T follicular helper cell (primary cell): ENCODE results near the gene PUM1.
A peak's percentile ranks its signal among the peaks of the same experiment; 100 is the strongest.

Experiments used
- DNase-seq: peaks from one replicate; pipeline ENCODE4 v3.0.0-alpha.2; 2020; ENCODE audit warnings: low read depth

The PUM1 gene

DNA sequence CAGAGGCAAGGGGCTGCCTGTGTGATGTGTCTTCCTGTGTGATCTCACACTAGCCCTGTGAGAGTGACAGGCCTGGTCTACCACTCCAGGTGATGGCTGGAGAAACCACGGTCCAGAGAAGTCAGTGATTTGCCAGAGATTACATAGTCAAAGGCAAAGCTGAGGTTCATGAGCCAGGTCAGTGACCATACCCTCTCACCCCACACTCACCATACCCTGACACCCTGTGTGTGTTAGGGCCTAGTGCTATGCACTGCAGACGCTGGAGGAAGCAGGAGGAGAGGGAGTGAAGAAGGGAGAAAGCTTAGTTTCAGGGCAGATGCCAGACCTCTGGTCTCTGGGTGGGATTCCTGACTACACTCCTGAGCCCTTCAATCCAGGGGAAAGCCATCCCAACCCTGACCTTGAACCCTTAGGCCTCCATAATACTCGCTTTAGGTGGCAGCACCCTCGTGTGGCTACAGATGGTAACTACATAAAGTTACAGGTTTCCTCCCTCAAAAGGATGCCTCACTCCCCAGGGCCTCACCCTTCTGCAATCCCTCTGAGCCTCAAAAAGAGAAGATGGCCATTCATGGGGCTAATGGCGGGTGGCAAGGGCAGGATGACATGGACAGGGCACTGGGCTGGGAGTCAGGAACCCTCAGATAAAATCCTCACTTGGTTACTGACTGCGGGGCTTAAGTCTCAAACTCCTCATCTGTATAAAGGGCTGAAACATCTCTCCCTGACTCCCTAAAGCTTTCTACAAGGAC, 136.2 kb downstream of the PUM1 start:
- DNase-seq: peak; percentile 22

DNA sequence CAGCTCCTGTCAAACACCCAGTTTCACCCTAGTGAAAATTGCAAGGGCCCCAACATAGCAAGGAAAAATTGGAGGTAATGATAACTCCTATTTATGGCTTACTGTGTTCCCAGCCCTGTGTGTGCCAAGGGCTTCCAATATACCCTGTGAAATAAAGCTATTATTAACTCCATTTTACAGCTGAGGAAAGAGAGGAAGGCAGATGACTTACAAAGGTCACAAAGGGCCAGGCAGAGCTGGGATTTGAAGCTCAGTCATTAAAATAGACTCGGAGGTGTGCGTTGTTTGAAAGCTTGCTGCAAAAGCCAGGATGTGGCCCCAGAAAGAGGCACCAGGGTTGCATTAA, 136.8 kb downstream of the PUM1 start:
- DNase-seq: no peak

GRCh38 chr1:30928171-30928570, 137.3 kb downstream of the PUM1 start:
- no peak for DNase-seq

DNA sequence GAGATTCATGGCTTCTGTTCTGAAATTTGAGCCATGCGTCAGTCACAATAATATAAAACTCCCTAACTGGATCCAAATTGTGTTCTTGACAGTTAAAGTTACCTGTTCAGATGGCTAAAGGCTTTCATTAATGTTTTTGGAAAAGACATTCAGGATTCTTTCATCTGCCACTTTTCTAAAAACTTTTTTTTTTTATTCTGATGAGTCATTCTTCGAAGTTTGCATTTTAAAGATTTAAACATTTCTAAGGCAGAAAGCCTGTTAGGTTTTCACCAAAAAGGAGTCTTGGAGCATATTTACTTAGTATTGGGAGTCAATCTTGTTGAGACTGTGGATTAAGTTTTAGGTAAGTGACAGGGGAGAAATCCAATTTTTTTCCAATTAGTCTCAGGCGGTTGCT, 138.1 kb downstream of the PUM1 start:
- DNase-seq: no peak

DNA sequence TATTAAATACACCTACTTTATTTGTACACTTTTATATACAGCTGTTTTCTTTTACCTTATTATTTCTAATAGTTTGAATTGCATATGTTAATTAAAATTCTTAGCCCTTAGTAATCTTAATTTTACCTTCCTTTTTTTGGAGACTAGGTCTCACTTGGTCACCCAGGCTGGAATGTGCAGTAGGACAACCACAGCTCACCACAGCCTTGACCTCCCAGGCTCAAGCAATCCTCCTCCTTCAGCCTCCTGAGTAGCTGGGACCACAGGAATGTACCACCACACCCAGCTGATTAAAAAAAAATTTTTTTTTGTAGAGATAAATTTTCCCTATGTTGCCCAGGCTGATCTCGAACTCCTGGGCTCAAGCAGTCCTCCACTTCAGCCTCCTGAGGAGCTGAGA, 141.9 kb downstream of the PUM1 start:
- DNase-seq: no peak

GRCh38 chr1:30920827-30921226, 144.7 kb downstream of the PUM1 start:
- DNase-seq: no peak

DNA sequence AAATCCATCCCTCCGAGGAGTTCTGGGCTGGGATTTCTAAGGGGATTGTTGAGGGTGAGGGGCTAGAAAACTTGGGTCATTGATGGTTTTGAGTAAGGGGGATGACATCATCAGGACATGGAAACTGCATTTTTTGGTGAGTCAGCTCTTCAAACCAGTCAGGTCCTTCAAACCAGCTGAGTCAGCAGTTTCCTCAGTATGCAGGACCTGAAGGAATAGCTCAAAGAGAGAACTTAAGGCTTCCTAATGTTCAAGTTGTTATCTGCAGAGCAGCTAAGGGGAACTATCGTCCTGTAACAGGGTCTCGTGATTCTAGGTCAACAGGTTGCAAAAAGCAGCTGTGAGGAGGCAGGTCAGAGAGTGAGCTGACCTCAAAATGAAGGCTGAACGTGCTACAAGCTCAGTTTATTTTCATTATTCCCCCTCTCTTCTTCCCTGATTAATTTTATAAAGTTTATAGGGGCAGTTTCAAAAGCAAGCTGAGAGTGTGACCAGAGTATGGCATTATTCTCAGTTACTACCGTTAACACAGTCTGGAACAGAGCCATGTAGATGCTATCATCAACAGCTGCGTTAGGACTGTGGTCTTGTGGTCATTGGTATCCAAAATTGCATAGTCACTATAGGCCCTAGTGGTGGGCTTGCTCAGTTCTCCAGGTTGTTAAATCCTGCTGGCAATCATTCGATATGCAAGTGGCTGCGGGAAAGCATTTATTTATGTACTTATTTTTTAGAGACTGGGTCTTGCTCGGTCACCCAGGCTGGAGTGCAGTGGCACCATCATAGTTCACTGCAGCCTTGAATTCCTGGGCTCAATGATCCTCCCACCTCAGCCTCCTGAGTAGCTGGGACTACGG, 146.3 kb downstream of the PUM1 start:
- DNase-seq: no peak

- DNase-seq: no peak
Observed at GRCh38 chr1:30916296-30916695, 149.2 kb downstream of the PUM1 start.

DNA sequence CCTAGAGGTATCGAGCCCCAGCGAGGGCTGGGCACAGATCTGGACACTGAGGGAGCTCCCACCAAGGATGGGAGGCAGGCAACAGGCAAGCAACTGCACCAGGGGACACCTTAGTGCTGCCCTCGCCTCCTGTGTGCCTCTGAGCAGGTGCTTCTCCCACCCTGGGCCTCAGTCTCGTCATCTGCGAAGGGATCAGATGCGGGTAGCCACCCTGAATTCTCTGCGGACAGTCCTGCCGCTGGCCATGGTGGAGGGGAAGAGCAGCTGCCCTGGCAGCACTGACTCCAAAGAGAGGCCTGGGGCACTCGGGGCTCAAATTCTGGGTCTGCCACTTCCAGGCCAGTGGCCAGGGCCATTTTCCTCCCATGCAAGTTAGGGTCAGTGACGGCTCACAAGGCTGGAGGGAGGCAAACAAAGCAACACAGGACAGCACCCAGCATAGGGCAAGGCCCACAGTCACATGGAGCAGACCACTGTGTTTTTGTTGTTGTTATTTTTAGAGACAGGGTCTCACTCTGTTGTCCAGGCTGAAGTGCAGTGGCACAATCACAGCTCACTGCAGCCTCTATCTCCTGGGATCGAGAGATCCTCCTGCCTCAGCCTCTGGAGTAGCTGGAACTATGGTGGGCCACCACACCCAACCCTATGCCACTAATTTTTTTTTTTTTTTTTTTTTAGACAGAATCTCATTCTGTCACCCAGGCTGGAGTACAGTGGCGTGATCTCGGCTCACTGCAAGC, 149.9 kb downstream of the PUM1 start:
- DNase-seq: no peak

DNA sequence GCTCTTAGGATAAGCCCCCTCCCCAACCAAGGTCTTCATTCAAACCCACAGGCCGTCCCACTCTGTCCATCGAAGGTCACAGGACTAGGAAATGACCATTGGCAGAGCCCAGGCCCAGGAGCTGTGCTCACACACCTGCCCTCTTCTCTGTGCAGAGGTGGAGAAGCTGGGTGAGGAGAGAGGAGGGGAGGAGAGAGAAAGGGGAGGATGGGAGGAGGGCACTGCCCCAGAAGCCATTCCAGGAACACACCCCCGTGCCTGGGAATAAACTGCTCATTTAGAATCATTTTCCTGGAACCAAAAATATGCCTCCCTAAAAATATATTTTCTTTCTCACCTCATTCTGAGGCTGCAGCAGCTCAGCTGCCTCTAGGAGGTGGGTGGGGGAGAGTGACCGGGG, 150.6 kb downstream of the PUM1 start:
- no peak for DNase-seq

DNA sequence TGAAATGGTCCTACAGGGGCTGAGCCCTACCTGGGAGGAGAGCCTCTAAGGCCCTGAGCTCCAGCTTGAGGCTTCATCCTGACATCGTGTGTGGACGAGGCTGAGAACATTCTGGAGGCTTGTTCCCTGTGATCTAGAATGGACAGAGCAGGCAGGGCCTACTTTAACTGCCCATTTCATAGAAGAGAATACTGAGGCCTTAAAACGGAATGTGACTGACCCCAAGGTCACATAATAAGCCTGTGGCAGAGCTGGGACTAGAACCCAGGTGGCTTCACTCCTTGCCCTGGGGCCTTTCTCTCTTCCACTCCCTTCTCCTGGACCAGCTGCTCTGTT, 151.0 kb downstream of the PUM1 start:
- no peak for DNase-seq

GRCh38 chr1:30912913-30913652, 152.4 kb downstream of the PUM1 start:
- DNase-seq: no peak

GRCh38 chr1:30912224-30912623, 153.3 kb downstream of the PUM1 start:
- DNase-seq: no peak

DNA sequence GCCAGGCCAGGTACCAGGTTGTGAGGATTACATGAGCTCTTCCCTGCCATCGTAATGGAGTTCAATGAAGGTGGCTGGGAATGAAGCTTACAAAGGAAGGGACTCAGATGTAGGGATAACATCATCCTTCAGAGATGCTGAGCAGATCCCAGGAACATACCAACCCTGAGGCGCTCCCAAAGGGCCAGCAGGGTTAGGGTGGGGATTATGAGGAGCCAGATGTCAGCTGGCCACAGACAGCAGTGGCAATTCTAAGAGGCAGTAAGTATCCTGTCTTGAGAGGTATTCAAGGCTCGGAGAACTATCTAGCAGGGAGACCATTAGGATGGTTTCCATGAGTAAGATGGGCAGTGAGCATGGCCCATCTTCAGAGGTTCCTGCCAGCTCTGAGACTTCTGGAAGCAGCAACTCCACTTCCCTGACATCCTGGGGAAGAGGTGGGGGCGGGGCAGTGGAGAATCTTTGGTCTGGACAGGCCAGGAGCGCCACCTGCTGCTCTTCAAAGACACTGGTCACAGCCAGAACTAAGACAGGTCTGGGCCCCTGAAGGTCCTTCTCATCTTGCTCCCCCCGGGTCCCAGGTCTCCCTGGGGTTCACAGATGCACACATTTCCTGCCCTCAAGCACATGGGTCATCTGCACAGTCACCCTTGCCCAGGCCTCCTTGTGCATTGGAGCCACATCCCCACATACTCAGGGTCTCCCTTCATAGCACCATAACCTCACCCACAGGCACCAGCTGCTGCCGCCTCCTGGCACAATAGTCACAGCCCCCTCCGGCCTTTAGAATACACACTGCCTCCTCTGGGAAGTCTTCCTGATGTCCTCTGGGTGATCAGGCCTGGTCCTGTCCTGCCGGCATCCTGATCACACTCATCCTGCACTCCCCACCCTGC, 154.2 kb downstream of the PUM1 start:
- DNase-seq: peak; percentile 11

GRCh38 chr1:30909365-30910068, 156.0 kb downstream of the PUM1 start:
- DNase-seq: no peak

- DNase-seq: no peak
Observed at GRCh38 chr1:30908696-30909364, 156.7 kb downstream of the PUM1 start, which contains the start of gene SDC3. SDC3 (minus strand) TSS chr1:30908758; CDS start chr1:30908586, 172 bp downstream.

DNA sequence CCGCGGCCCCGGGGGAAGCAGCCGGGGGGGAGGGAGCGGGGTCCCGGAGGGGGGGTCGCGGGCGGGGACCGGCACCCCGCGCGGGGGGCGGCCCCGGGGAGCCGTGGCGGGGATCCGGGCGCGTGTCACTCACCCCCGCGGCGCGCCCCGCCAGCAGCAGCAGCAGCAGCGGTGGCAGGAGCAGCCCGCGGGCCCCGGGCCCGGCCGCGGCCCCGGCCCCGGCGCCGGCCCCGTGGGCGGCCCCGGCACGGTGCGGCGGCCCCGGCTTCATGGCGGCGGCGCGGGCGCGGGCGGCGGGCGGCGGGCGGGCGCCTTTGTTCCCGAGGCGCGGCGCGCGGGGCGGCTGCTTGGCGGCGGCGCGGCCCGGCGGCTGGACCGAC, 157.2 kb downstream of the PUM1 start:
- DNase-seq: no peak

- no peak for DNase-seq
Observed at GRCh38 chr1:30907481-30908315, 157.8 kb downstream of the PUM1 start.
